Raji (cell line): Measurements from ENCODE around the gene SPG21.

ENCODE experiments used
- POLR2A ChIP-seq: IDR thresholded peaks from 2 replicates; pipeline ENCODE4 v1.6.1; 2011; ENCODE audit warnings: low read depth, low read length, control low read depth; ENCODE audit not compliant: insufficient read depth

SPG21 gene

DNA sequence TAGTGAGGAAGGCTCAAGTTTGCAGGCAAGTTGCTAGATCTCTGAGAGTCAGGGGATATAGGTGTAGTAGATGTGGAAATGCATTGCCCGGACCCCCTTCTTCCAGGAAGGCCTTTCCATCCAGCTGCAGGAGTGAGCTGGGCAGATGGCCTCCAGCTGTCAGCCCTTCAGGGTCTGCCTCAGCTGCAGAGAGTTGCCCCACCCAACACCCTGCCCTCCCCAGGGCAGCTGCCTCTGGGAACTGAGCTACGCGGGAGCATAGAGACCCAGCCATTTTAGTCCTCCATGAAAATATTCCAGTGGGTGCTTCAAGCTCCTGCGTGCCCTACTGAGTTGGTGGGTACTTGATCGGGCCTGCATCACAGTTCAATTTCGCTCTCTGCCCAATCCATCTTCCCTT lies 29.6 kb downstream of the SPG21 start:
- TF ChIP-seq POLR2A: no peak

DNA sequence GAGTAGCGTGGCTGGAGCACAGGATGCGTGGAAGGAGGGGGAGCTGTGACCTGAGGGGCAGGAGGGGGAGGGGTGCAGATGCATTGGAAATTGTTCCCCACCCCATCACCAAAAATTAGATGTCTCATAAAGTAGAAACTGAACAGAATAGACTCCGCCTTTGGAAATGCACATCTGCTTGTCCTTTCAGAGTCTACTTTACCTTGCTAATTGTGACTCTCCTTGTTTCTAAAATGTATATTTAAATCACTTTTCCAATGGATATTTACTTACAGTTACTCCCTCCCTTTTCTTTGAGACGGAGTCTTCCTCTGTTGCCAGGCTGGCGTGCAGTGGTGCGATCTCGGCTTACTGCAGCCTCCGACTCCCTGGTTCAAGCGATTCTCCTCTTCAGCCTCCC lies 30.6 kb downstream of the SPG21 start:
- no peak for TF ChIP-seq POLR2A

DNA sequence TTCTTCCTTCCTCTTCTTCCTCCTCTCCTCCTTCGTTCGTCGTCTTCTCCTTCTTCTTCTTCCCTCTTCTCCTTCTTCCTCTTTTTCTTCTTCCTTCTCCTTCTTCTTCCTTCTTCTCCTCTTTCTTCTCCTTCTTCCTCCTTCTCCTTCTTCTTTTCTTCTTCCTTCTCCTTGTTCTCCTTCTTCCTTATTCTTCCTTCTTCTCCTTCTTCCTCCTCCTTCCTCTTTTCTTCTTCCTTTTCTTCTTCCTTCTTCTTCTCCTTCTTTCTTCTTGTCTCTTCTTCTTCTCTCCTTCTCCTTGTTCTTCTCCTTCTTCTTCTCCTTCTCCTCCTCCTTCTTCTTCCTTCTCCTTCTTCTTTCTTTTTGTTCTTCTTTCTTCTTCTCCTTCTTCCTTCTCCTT lies 35.3 kb downstream of the SPG21 start:
- TF ChIP-seq POLR2A: no peak

DNA sequence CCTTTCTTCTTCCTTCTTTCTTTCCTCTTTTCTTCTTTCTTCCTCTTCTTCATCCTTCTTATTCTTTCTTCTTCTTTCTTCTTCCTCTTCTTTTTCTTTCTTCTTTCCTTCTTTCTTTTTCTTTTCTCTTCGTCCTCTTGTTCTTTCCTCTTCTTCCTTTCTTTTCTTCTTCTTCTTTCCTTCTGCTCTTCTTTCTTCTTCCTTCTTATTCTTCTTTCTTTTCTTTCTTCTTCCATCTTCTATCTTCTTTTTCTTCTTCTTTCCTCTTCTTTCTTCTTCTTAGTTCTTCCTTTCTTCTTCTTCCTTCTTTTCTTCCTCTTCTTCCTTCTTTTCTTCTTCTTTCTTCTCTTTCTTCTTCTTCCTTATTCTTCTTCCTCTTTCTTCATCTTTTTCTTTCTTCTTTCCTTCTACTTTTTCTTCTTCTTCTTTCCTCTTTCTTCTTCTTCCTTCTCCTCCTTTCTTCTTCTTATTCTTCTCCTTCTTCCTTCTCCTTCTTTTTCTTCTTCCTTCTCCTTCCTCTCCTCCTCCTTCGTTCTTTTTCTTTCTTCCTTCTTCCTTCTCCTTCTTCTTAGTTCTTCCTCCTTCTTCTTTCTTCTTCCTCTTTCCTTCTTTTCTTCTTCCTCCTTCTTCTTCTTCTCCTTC lies 37.8 kb downstream of the SPG21 start:
- no peak for TF ChIP-seq POLR2A

DNA sequence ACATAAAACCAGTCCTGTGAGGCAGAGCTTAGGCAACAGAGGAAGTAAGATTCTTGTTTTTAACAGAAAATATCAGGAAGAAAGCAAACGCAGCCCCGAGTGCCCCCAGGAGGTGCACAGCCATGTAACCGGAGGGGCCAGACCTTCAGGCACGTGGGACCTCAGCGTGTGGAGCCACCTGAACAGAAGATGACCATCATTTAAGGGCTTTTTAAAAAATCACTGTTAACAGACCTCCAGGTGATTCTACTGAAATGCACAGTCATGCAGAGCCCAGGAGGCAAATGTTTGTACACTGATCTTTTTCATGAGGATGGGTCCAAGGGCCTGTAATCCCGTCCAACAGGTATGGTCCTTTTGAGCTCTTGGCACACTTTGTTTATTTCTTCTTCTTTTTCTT lies 38.8 kb downstream of the SPG21 start:
- TF ChIP-seq POLR2A: no peak

DNA sequence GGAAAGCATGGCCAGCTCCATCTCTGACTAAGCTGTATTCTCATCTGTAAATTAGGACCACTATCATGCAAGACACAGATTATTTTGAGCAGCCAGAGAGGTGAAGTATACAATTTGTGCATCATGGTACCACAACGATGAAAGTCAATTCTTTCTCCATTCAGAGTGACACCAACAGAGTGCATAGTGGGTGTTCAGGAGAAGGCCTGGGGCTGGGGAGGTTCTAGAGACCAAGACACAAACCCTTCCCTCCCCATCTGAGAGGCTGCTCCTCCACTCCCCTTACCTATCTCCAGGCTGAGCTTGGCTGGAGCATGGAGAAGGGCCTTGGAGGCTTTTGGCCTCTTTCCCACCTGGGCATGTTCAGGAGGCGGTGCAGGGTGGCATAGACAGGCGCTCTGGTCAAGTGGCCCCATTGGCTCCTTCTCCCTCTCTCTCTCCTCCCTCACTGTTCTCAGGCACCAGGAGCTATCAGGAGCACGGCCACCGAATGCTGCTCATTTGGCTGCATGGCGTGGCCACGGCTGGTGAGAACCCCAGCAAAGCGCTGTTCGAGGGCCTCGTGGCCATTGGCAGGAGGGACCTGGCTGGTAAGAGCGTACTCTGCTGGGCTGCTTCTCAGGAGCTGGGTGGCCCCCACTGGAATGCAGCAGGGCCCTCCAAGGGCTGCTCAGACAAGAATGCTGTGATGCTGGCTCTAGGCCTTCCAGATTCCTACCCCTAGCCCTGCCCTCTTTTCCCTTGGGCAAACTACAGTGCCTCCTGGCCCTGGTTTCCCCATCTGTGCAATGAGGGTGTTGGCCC lies 40.1 kb downstream of the SPG21 start:
- TF ChIP-seq POLR2A: no peak

DNA sequence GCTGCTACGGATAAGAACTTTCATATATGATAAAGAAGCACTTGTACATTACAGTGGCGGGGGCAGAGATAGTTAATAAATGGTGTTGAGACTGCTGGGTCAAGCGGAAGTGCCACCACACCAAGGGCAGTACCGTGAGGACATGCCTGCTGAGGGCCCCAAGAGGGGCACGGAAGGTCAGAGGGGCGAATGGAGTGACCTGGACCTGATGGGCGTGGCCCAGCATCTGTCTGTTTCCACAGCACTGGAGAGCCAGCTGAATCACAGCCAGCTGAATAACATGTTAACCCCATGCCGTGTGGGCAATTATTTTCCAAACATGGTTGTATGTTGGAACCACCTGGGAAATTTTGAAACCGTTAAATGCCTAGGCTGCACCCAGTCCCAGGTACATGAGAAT lies 40.8 kb downstream of the SPG21 start:
- TF ChIP-seq POLR2A: no peak

DNA sequence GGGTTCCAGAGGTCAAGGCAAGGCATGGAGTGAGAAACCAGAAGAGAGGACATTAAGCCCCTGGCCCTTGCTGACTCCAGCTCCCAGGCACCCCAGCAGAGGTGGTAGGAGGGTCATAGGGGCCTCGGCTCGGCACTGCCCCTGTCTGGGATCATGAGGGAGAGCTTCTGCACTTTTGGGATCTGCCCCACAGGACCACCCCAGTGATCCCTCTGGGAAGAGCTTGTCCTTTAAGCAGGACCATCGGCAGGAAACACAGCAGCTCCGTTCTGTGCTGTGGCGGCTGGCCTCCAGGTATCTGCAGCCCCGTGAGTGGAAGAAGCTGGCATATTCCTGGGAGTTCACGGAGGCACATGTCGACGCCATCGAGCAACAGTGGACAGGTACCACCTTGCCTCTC lies 42.5 kb downstream of the SPG21 start:
- TF ChIP-seq POLR2A: no peak

DNA sequence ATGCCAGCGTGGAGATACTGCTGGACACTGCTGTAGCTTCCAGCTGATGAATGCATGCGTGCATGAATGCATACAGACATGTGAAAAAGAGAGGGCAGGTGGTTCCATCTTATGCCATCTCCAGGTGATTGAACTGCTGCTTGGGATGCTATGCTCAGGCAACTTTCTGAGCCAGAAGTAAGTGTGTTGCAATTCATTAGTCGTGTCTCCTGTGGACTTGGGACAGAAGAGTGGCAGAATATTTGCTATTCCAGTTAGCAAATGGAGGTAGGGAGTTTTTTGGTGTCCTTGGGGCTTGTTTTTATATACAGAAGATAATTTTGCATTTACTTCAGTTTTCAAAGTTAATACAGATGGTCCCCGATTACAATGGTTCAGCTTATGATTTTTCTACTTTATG lies 44.8 kb downstream of the SPG21 start:
- no peak for TF ChIP-seq POLR2A

DNA sequence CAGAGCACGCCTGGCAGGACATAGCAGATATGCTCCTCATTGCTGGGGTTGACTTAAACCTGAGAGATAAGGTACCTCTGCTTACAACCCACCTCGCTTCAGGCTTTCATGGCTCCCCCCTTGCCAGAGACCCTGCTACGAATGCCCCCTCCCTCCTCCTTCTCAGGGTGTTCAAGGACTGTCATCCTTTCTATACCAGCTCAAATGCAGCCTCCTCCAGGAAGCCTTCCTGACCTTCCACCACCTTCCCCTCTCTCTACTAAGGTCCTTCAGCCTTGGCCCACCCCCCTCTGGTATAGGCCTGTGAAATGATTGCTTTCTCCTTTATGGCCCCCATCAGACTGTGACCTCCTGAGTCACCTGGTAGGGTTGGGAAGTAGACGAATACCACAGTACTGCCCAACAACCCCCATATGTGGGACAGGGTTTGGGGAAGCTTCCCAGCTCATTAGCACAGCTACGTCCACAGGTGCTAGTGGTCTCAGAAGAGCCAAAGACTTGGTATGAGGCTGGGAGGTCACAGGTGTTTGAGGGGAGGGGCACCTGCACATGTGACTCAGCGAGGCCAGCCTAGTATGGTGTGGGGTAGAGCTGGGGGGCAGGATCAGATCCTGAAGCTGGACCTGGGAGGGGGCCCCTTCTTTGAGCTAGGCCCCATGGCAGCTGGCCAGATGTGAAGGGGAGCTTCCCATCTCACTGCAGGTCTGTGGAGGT lies 46.0 kb downstream of the SPG21 start:
- no peak for TF ChIP-seq POLR2A

DNA sequence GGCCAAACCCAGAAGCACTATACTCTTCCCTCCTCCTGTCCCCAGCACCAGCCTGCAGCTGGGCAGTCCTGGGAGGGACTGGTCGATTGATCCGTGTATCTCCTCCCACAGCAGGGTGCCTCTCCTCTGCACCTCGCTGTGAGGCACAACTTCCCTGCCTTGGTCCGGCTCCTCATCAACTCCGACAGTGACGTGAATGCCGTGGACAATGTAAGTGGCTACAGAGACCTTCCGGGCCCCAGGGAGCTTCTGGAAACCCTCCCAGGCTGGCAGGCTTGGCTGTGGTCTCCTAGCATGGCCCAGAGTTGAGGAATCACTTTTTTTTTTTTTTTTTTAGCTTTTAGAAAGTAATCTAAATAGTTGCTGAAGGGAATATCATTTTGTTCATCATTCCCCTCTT lies 47.4 kb downstream of the SPG21 start:
- no peak for TF ChIP-seq POLR2A

DNA sequence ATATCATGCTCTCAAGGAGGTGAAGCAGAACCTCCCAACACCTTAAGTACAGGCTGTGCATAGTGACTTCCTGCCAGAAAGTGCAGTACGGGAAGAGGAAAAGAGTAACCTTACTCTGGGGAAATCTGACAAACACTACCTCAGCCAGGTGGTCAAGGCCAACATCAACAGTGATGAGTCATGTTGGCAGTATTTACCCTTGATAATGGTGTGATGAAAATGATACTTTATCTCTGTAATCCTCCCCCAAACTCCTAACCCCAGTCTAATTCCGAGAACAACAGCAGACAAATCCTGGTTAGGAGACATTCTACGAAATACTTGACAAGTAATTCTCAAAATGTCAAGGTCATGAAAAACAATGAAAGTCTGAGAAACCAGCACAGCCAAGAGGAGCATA lies 51.5 kb downstream of the SPG21 start:
- no peak for TF ChIP-seq POLR2A

DNA sequence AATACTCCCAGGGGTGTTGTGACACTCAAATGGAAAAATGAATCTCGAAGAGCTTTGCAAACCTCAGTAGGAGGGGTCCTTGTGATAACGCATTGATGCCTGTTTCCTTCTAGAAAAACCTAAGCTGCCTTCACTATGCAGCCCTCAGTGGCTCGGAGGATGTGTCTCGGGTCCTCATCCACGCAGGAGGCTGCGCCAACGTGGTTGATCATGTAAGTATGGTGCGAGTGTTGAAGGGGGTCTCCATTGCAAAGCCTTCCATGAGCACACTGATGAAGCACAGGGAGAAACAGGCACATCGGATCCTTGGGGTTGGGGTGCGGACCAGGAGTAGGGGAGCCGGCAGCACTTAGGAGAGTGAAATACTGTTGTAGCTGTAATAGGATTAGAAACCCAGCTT lies 55.7 kb downstream of the SPG21 start:
- TF ChIP-seq POLR2A: no peak

DNA sequence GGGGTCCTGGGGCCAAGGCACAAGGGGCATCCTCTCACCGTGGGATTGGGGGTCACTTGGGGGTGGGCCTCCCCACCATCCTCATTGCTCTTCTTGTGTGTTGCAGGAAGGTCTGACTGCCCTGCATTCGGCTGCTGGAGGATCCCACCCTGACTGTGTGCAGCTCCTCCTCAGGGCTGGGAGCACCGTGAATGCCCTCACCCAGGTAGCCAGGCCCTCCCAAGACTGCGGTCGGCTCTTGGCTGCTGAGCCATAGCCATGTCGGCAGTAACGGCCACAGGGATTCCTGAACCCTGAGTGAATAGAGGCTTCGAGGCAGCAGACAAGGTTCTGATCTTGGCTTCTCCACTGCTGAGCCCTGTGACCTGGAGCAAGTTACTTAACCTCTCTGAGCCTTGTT lies 58.3 kb downstream of the SPG21 start:
- no peak for TF ChIP-seq POLR2A

DNA sequence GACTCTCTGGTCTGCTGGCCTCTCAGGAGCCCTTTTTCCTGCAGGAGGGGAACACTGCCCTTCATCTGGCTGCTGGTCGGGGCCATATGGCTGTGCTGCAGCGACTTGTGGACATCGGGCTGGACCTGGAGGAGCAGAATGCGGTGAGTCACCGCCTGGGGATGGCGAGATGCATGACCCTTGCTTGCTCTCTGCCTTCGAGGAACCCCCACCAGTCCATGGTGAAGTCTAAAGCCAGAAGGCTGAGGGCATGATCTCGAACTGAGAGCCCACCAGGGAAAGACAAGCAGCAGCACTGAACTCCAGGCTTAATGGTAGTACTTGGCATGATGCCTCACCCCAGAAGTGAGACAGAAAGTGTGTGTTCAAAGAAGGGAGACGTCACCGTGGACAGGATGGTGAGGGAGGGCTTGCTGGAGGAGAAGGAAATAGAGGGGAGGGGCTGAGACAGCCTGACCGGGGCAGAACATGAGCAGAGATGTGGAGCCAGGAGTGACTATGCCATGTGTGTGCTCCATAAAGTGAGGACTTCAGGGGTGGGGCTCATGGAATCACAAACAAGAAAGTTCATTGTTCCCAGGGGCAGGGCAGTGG lies 58.8 kb downstream of the SPG21 start:
- TF ChIP-seq POLR2A: no peak
